Thyroid gland (tissue), 4 donors: ENCODE data around the gene TERT. TPM values are rescaled to one million over a fixed set of nuclear protein-coding genes. Genes with fewer than 3 reads are reported as not detected.

Experiments
- DNase-seq, 2 donors: peaks; one replicate each; pipeline ENCODE4 v3.0.0-alpha.2; 2019
- H3K27ac ChIP-seq, 3 donors: fragments of 200-600 bp; sonication (generic); 1 replicate in 2 of 3; 2 replicates in 1 of 3; pipeline ENCODE4 v1.5.1; 2016 to 2019; ENCODE audit warnings: mild to moderate bottlenecking in 1 of 3, moderate library complexity in 1 of 3
- H3K27me3 ChIP-seq: fragments of 200-600 bp; sonication (generic); one replicate; pipeline ENCODE4 v1.5.1; 2019
- H3K36me3 ChIP-seq, 2 donors: fragments of 200-600 bp; sonication (generic); one replicate each; pipeline ENCODE4 v1.5.1; 2016 to 2019
- H3K4me1 ChIP-seq, 2 donors: fragments of 200-600 bp; sonication (generic); one replicate each; pipeline ENCODE4 v1.5.1; 2017 to 2019
- H3K4me3 ChIP-seq, 3 donors: fragments of 200-600 bp; sonication (generic); replicated peaks in 1 of 3; 1 replicate in 2 of 3; 2 replicates in 1 of 3; pipeline ENCODE4 v1.5.1; 2016; ENCODE audit warnings: mild to moderate bottlenecking in 1 of 3
- H3K9me3 ChIP-seq: fragments of 200-600 bp; sonication (generic); one replicate; pipeline ENCODE4 v1.5.1; 2017
- CTCF ChIP-seq, 6 experiments: fragments of 200-600 bp in 3 of 6; fragments of 450-650 bp in 3 of 6; sonication (generic) in 3 of 6; IDR thresholded peaks; one replicate each; pipeline ENCODE4 v1.5.1; 2016 to 2019; ENCODE audit warnings: antibody characterized with exemption in 6 of 6, mild to moderate bottlenecking in 2 of 6, inconsistent platforms in 1 of 6, moderate library complexity in 1 of 6
- POLR2A ChIP-seq, 2 donors: fragments of 450-650 bp; IDR thresholded peaks; one replicate each; pipeline ENCODE4 v1.6.1; 2017; ENCODE audit warnings: antibody characterized with exemption in 2 of 2, mild to moderate bottlenecking in 2 of 2, moderate library complexity in 1 of 2
- WGBS, 2 donors: methylation state at CpG; one replicate each; pipeline ENCODE4 v1.1.5; 2017; 5-methylcytosine and 5-hydroxymethylcytosine counted together
- intact Hi-C: fragments of 100-400 bp; cut with DNase I; formaldehyde crosslinking; loops from one replicate; pipeline ENCODE4 v1.15.1; 2023
- total RNA-seq, 4 donors: library from RNA; depleted of rRNA; stranded (reverse); fragments of >200 nt; gene quantifications; one replicate each; pipeline ENCODE4 v1.2.3, GENCODE V29; 2016

The TERT gene
- total RNA-seq, 4 donors from 2014 or later: not detected

GRCh38 chr5:1208221-1208742, 86.6 kb downstream of the TERT start:
- H3K27ac ChIP-seq: no peak overlapping the region
- no peaks in the 10 kb centered on the region for H3K9me3 ChIP-seq
- WGBS, 2 donors: 62 to 71% methylated on average over 5 to 13 of the region's 17 CpGs
- H3K36me3 ChIP-seq: no peaks in the 10 kb centered on the region
- DNase-seq: no peak
- no peak overlapping the region for H3K4me3 ChIP-seq
- H3K27me3 ChIP-seq: no peaks in the 10 kb centered on the region
- H3K4me1 ChIP-seq: no peaks in the 10 kb centered on the region
- intact Hi-C loops: no loop called here
- TF ChIP-seq CTCF (IDR thresholded peaks at IDR 0.05) (no peak), POLR2A (IDR thresholded peaks at IDR 0.05) (no peak)

GRCh38 chr5:1207555-1207954, 87.3 kb downstream of the TERT start:
- Histone ChIP-seq H3K4me3 (no peak overlapping the region), H3K27me3 (no peaks in the 10 kb centered on the region), H3K27ac (no peak overlapping the region), H3K4me1 (no peaks in the 10 kb centered on the region), H3K9me3 (no peaks in the 10 kb centered on the region), H3K36me3 (no peaks in the 10 kb centered on the region)
- TF ChIP-seq POLR2A (IDR thresholded peaks at IDR 0.05) (no peak), CTCF (IDR thresholded peaks at IDR 0.05) (no peak)
- WGBS, 2 donors: 71 to 77% methylated on average over 6 of the region's 6 CpGs
- no peak for DNase-seq
- intact Hi-C loops: no loop called here

GRCh38 chr5:1206521-1207412, 88.1 kb downstream of the TERT start:
- TF ChIP-seq CTCF (IDR thresholded peaks at IDR 0.05) (no peak), POLR2A (IDR thresholded peaks at IDR 0.05) (no peak)

GRCh38 chr5:1205255-1206180, 89.3 kb downstream of the TERT start:
- Histone ChIP-seq H3K9me3 (no peaks in the 10 kb centered on the region), H3K4me3 (no peak overlapping the region), H3K27ac (no peak overlapping the region), H3K4me1 (no peaks in the 10 kb centered on the region), H3K36me3 (no peaks in the 10 kb centered on the region), H3K27me3 (no peaks in the 10 kb centered on the region)
- no peak for TF ChIP-seq CTCF (IDR thresholded peaks at IDR 0.05)
- no peak for TF ChIP-seq POLR2A (IDR thresholded peaks at IDR 0.05)
- intact Hi-C loops: no loop called here
- WGBS, 2 donors: 68 to 71% methylated on average over 11 of the region's 11 CpGs
- no peak for DNase-seq

More at GRCh38 chr5:1206521-1207412, 88.1 kb downstream of the TERT start:
- no peaks in the 10 kb centered on the region for H3K27me3 ChIP-seq
- no peaks in the 10 kb centered on the region for H3K9me3 ChIP-seq
- no peaks in the 10 kb centered on the region for H3K4me1 ChIP-seq
- WGBS, 2 donors: 80 to 82% methylated on average over 24 to 30 of the region's 49 CpGs
- no peak for DNase-seq
- H3K27ac ChIP-seq: no peak overlapping the region
- intact Hi-C loops: no loop called here
- no peaks in the 10 kb centered on the region for H3K36me3 ChIP-seq
- no peak overlapping the region for H3K4me3 ChIP-seq
